WTC11 (cell line): ENCODE results near the gene LRRC4.

Experiments used
- FOXK1 ChIP-seq: sonication (generic); formaldehyde crosslinking; IDR thresholded peaks from 2 replicates; pipeline ENCODE4 v1.8.0; 2022; ENCODE audit warnings: mild to moderate bottlenecking, moderate library complexity, missing genetic modification reagents
- TEAD1 ChIP-seq: sonication (generic); formaldehyde crosslinking; IDR thresholded peaks from 2 replicates; pipeline ENCODE4 v1.8.0; 2022; ENCODE audit warnings: mild to moderate bottlenecking, missing genetic modification reagents
- TF ChIP-seq, protein P1 (sequence below): fragments of 200-600 bp; IDR thresholded peaks from 2 replicates; pipeline ENCODE4 v1.8.0; 2022; ENCODE audit warnings: antibody characterized with exemption
- TF ChIP-seq, protein P2 (sequence below): sonication (generic); formaldehyde crosslinking; IDR thresholded peaks from 2 replicates; pipeline ENCODE4 v1.8.0; 2022; ENCODE audit warnings: mild to moderate bottlenecking, missing genetic modification reagents

DNA sequence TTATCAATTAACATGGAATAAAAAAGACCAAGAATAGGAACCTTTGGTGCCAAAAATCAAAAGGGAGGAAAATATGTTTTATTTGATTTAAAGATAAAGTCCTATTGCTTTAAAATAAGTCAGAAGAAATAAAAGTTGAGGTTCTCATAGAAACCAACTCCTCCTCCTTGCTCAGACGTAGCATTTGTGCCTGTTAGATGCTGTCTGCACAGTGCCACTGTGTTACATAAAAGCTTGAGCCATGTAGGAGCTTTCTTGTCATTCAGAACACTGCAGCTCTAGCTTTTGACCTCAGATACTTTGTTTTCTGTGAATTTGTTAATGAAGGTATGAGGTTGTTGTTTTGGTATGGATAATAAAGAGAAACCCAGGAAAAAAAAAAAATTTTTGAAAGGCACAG is 50.3 kb downstream of the LRRC4 start:
- TF ChIP-seq, protein P1, sequence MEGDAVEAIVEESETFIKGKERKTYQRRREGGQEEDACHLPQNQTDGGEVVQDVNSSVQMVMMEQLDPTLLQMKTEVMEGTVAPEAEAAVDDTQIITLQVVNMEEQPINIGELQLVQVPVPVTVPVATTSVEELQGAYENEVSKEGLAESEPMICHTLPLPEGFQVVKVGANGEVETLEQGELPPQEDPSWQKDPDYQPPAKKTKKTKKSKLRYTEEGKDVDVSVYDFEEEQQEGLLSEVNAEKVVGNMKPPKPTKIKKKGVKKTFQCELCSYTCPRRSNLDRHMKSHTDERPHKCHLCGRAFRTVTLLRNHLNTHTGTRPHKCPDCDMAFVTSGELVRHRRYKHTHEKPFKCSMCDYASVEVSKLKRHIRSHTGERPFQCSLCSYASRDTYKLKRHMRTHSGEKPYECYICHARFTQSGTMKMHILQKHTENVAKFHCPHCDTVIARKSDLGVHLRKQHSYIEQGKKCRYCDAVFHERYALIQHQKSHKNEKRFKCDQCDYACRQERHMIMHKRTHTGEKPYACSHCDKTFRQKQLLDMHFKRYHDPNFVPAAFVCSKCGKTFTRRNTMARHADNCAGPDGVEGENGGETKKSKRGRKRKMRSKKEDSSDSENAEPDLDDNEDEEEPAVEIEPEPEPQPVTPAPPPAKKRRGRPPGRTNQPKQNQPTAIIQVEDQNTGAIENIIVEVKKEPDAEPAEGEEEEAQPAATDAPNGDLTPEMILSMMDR, result no peak
- TF ChIP-seq TEAD1 (CRISPR knock-in tag) (no peak), FOXK1 (no peak)
- TF ChIP-seq, protein P2, sequence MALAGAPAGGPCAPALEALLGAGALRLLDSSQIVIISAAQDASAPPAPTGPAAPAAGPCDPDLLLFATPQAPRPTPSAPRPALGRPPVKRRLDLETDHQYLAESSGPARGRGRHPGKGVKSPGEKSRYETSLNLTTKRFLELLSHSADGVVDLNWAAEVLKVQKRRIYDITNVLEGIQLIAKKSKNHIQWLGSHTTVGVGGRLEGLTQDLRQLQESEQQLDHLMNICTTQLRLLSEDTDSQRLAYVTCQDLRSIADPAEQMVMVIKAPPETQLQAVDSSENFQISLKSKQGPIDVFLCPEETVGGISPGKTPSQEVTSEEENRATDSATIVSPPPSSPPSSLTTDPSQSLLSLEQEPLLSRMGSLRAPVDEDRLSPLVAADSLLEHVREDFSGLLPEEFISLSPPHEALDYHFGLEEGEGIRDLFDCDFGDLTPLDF (CRISPR knock-in tag), result no peak
